Muscle layer of duodenum (tissue), 2 donors: Measurements from ENCODE around the gene CAMK2N1.
A peak's percentile ranks its signal among the peaks of the same experiment; 100 is the strongest.

Experiments
- H3K27ac ChIP-seq: one replicate; pipeline ENCODE4 v1.7.0; 2013; ENCODE audit warnings: mild to moderate bottlenecking, low read length
- H3K27me3 ChIP-seq: one replicate; pipeline ENCODE4 v1.7.0; 2013; ENCODE audit warnings: low read depth, mild to moderate bottlenecking, control low read depth, low read length
- H3K36me3 ChIP-seq, 2 donors: one replicate each; pipeline ENCODE4 v1.7.0; 2013; ENCODE audit warnings: low read length in 2 of 2, control low read depth in 1 of 2, mild to moderate bottlenecking in 1 of 2; ENCODE audit not compliant: insufficient read depth in 2 of 2, control insufficient read depth in 1 of 2
- H3K4me1 ChIP-seq, 2 donors: one replicate each; pipeline ENCODE4 v1.7.0; 2013; ENCODE audit warnings: low read length in 2 of 2, mild to moderate bottlenecking in 2 of 2, control low read depth in 1 of 2, moderate library complexity in 1 of 2; ENCODE audit not compliant: insufficient read depth in 2 of 2, control insufficient read depth in 1 of 2
- H3K4me3 ChIP-seq, 2 donors: one replicate each; pipeline ENCODE4 v1.7.0; 2013; ENCODE audit warnings: low read length in 2 of 2, low read depth in 1 of 2, mild to moderate bottlenecking in 1 of 2
- H3K9me3 ChIP-seq, 2 donors: one replicate each; pipeline ENCODE4 v1.7.0; 2013; ENCODE audit warnings: low read length in 2 of 2, control low read depth in 1 of 2, mild to moderate bottlenecking in 1 of 2; ENCODE audit not compliant: control insufficient read depth in 1 of 2
- donor health status: healthy.

Gene CAMK2N1

DNA sequence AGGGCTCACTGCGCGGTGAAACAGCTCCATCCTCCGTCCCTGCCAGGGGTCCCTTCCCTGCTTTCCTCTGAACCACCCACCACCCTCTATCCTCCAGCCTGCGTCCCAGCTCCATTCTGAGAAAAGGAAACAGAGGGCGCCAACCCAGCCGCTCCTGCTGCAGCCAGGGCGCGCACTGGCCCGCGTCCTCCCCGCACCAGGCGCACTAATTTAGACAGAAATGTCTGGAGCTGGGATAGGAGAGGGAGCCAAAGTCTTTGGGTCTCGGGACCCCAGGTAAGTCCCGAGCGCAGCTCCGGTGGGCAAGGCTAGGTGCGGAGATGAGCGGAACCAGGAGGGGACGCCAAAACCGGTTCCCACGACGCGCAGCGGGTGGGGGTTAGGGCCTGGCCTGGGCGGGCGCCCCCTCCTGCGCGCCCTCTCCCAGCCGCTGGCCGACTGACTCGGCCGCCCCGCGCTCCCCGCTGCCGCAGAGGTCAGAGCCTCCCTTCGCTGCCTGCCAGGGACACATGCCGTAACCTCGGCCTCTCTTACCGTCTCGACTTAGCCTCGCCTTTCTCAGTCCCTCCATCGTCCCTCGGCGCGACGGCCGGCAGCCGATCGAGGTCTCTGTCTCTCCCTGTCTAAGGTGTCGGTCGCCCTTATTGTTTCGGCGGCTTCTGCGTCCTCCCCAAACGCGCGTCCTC is 2.0 kb downstream of the CAMK2N1 start:
- Histone ChIP-seq H3K4me1 (peaks cover 0 to 35% of the 10 kb centered on the region in 2 donors), H3K27ac (peak overlapping the region; percentile 16), H3K36me3 (no peaks in the 10 kb centered on the region), H3K27me3 (no peaks in the 10 kb centered on the region), H3K4me3 (peak overlapping the region; percentile 65 to 87), H3K9me3 (no peaks in the 10 kb centered on the region)

- H3K27me3 ChIP-seq, result no peaks in the 10 kb centered on the region
- H3K36me3 ChIP-seq, result no peaks in the 10 kb centered on the region
- no peaks in the 10 kb centered on the region for H3K9me3 ChIP-seq
- no peak overlapping the region for H3K27ac ChIP-seq
- peaks cover 0 to 42% of the 10 kb centered on the region in 2 donors for H3K4me1 ChIP-seq
- peak overlapping the region; percentile 65 to 87 for H3K4me3 ChIP-seq
These were observed 2.7 kb downstream of the CAMK2N1 start for GRCh38 chr1:20483098-20483832.

DNA sequence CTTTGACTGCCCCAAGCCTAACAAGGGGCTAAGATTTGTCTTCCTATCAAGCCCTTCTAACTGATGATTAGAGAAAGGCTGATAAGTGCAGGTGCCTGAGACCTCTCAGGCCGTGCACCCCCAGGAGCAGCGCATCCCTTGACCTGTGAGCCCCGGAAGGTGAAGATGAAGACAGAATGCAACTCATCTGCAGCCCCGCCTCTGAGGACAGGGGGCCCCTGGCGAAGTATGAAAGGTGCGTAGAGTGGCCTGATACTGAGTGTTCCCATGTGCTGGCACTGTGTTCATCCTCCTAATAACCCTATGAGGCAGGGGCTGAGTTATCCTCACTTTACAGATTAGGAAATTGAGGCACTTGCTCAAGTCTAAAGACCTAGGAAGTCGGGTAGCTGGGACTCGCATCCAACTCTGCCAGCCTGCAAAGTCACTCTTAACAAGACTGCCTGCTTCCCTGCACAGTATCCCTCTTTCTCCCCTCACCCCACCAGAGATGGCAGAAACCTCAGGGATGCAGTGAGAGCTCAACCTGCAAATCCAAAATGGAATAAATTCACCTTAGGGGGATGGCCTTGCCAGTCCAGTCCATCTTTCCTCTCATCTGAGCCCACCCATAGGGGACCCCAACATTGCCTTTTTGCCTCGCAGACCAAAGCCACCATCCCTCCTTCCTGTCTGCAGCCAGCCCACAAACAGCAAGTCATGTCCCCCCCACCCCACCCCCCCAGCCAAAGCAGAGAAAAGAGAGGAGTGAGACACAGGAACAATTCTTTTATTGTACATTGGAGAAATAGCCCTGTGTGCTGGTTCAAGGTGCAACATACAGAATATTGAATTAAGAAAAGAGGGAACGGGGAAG is 4.1 kb downstream of the CAMK2N1 start:
- H3K27ac ChIP-seq, result no peak overlapping the region
- no peaks in the 10 kb centered on the region for H3K36me3 ChIP-seq
- no peaks in the 10 kb centered on the region for H3K27me3 ChIP-seq
- no peak overlapping the region for H3K4me3 ChIP-seq
- H3K4me1 ChIP-seq, result peaks cover 5 to 54% of the 10 kb centered on the region in 2 donors
- no peaks in the 10 kb centered on the region for H3K9me3 ChIP-seq

DNA sequence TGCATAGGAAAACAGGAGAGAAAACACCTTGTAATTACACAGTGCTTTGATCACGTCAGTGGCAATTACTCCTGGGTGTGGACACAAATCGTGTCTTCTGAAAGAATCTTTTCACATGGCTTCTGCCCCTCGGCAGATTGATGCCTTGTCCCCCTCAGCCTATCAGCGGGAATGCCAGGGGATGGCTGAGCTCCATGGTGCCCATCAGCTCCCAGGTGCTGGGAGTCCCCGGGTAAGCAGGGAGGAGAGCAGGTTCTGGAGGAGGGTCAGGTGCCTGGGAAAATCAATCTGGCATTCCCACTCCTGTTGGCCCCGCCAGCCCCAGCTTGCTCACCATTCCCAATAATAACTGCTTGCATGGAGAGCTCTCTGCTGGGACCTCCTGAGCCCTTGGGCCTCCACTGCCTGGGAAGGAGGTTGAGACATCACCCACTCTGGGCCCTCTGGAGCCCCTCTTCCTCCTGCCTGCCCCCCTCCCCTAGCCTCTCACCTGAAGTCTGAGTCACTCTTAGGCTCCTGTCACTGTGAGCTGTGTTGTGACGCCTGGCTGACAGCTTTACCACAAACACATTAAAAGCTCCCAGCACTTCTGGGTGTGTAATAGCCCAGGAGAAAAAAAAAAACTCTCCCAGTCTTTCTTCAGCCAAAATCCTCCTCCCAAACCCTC is 4.9 kb downstream of the CAMK2N1 start:
- Histone ChIP-seq H3K9me3 (no peaks in the 10 kb centered on the region), H3K27ac (peak overlapping the region; percentile 16), H3K36me3 (no peaks in the 10 kb centered on the region), H3K4me3 (no peak overlapping the region), H3K27me3 (no peaks in the 10 kb centered on the region), H3K4me1 (peaks cover 8 to 55% of the 10 kb centered on the region in 2 donors)

GRCh38 chr1:20480243-20480944 is 5.6 kb downstream of the CAMK2N1 start:
- Histone ChIP-seq H3K27ac (no peak overlapping the region), H3K4me3 (no peak overlapping the region), H3K27me3 (no peaks in the 10 kb centered on the region), H3K9me3 (no peaks in the 10 kb centered on the region), H3K4me1 (peaks cover 8 to 57% of the 10 kb centered on the region in 2 donors), H3K36me3 (no peaks in the 10 kb centered on the region)

DNA sequence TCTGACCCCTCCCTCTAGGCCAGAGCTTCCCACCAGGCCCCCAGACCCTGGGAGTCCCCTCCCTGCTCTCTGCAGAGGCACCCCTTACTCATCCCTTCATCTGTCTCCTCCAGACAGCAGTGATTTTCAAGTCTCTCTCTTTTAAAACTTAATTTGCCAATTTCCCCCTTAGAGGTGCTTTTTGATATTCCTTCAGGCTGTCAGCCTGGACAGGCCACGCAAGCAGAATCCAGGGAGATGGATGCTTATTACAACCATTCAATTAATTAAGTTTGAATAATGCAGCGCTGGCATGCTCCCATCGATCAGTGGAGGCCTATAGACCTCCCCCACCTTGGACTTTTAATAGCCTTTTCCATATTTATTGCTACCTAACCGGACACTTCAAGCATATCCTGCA is 6.2 kb downstream of the CAMK2N1 start:
- H3K4me3 ChIP-seq, result no peak overlapping the region
- H3K36me3 ChIP-seq, result no peaks in the 10 kb centered on the region
- H3K27me3 ChIP-seq, result no peaks in the 10 kb centered on the region
- no peak overlapping the region for H3K27ac ChIP-seq
- no peaks in the 10 kb centered on the region for H3K9me3 ChIP-seq
- H3K4me1 ChIP-seq, result peaks cover 8 to 56% of the 10 kb centered on the region in 2 donors

- H3K9me3 ChIP-seq, result no peaks in the 10 kb centered on the region
- H3K27ac ChIP-seq, result no peak overlapping the region
- peaks cover 8 to 41% of the 10 kb centered on the region in 2 donors for H3K4me1 ChIP-seq
- no peak overlapping the region for H3K4me3 ChIP-seq
- no peaks in the 10 kb centered on the region for H3K36me3 ChIP-seq
- H3K27me3 ChIP-seq, result no peaks in the 10 kb centered on the region
These were observed 7.9 kb downstream of the CAMK2N1 start for GRCh38 chr1:20478057-20478635.

GRCh38 chr1:20477348-20478056 is 8.5 kb downstream of the CAMK2N1 start:
- Histone ChIP-seq H3K27me3 (no peaks in the 10 kb centered on the region), H3K4me1 (peaks cover 8 to 35% of the 10 kb centered on the region in 2 donors), H3K9me3 (no peaks in the 10 kb centered on the region), H3K36me3 (no peaks in the 10 kb centered on the region), H3K4me3 (no peak overlapping the region), H3K27ac (no peak overlapping the region)

- no peaks in the 10 kb centered on the region for H3K9me3 ChIP-seq
- H3K27me3 ChIP-seq, result no peaks in the 10 kb centered on the region
- H3K27ac ChIP-seq, result no peak overlapping the region
- H3K4me1 ChIP-seq, result peaks cover 8 to 30% of the 10 kb centered on the region in 2 donors
- no peak overlapping the region for H3K4me3 ChIP-seq
- no peaks in the 10 kb centered on the region for H3K36me3 ChIP-seq
These were observed 9.6 kb downstream of the CAMK2N1 start for GRCh38 chr1:20476265-20477038.
